NCI-H748 treated with DMSO at 0.1 percent for 48 hours (cell line): Measurements from ENCODE around the gene CDK11A.
"Not testable (repeated sequence)": the region's sequence is repeated elsewhere in the genome, so short reads cannot be mapped to it uniquely, and the experiment has no call there.

Experiments
- DNase-seq: peaks from one replicate; lab custom pipeline; 2025; lab: John Stamatoyannopoulos, UW

CDK11A gene

GRCh38 chr1:1721201-1721600 is 3.0 kb downstream of the CDK11A start:
- no peak for DNase-seq

- not testable (repeated sequence) for DNase-seq
Observed at GRCh38 chr1:1715109-1715883, 8.9 kb downstream of the CDK11A start.

DNA sequence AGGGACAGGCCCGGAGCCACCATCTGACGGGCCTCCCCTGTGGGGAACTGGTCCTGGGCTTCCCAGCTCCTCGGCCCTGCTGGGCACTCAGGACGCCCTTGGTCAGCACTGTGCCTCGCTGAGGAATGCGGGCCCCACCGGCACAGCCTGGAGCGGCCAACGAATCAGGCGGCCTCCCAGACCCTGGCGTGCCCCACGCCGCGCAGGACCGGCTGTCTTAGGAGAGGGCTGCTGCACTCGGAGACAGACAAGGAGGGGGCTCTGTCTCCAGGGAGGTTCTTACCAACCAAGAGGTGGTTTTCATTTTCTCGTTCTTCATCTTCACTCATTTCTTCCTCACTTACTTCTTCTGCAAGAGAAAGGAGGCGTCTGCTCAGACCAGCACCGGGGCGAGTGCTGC is 16.3 kb downstream of the CDK11A start:
- DNase-seq, result not testable (repeated sequence)

GRCh38 chr1:1707241-1707640 is 16.9 kb downstream of the CDK11A start:
- DNase-seq, result not testable (repeated sequence)

- DNase-seq, result not testable (repeated sequence)
Observed at GRCh38 chr1:1705623-1706022, 18.5 kb downstream of the CDK11A start.

DNA sequence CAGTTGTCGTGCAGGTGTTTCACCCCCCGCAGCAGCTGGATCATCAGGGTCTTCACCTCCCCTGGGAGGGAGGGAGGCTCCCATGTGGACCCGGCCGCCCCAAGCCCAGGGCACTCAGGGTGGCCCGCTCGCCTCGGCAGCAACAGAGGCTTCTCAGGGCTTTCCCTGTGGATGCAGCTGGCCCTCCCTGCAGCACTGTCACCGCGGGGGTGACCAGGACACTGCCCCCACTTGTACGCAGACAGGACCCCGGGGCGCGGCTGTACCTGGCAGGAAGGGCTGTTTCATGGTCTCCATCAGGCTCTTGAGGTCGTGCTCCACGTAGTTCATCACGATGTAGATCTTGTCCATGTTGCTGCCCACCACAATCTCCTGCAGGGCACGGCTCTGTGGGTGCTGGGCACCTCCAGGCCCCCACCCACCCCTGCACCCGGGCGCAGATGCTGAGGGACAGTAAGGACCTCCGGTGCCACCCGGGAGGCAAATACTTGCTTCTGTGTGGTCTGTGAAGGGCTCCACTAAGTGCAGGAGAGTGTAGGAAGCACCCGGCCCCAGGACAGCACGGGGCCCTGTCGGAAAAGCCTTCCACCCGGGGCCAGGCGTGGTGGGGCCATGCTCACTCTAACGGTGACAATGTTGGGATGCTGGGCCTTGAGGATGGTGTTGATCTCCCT is 19.7 kb downstream of the CDK11A start:
- DNase-seq, result not testable (repeated sequence)

DNA sequence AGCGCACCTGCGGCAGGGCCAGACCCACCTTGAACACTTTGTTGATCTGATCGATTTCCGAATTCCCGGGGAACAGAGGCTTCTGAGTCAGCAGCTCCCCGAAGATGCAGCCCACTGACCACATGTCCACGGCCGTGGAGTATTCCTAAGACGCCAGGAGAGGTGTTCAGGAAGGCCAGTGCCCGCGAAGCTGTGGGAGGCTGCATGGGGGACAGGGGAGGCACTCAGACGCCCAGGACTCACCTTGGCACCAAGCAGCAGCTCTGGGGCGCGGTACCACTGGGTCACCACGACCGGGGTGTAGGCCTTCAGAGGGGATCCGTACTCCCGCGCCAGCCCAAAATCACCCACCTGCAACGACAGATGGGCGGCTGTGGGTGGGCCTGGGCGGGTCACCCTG is 20.4 kb downstream of the CDK11A start:
- DNase-seq, result no peak

DNA sequence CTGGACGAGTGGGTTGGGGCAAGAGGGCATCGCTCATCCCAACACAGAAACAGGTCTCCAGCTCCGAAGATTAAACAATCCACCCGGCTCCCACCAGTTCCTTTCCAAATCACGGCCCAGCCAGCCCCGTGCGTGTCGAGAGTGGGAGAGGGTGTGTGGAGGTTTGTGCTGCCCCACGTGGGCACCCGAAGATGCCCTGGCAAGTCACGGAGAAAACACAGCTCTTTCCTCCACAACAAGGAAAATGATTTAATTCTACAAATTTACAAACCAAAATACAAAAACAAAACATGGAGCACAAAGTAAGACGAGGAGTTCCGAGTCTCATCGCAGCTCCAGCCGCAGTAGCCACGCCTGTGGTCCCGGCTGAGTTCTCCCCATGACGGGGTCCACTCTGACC is 21.7 kb downstream of the CDK11A start:
- DNase-seq, result not testable (repeated sequence)

GRCh38 chr1:1700557-1700956 is 23.6 kb downstream of the CDK11A start:
- not testable (repeated sequence) for DNase-seq

DNA sequence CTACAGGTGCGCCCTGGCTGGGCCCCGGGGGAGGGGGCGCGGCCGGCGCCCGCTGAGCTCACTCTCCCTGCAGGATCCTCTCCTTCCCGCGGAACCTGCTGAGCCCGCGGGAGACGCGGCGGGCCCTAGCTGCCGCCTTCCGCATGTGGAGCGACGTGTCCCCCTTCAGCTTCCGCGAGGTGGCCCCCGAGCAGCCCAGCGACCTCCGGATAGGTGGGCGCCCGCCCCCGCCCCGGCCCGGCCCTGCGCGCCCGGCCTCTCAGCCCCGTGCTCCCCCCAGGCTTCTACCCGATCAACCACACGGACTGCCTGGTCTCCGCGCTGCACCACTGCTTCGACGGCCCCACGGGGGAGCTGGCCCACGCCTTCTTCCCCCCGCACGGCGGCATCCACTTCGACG is 24.1 kb downstream of the CDK11A start:
- not testable (repeated sequence) for DNase-seq

GRCh38 chr1:1699061-1699460 is 25.1 kb downstream of the CDK11A start:
- DNase-seq, result not testable (repeated sequence)

DNA sequence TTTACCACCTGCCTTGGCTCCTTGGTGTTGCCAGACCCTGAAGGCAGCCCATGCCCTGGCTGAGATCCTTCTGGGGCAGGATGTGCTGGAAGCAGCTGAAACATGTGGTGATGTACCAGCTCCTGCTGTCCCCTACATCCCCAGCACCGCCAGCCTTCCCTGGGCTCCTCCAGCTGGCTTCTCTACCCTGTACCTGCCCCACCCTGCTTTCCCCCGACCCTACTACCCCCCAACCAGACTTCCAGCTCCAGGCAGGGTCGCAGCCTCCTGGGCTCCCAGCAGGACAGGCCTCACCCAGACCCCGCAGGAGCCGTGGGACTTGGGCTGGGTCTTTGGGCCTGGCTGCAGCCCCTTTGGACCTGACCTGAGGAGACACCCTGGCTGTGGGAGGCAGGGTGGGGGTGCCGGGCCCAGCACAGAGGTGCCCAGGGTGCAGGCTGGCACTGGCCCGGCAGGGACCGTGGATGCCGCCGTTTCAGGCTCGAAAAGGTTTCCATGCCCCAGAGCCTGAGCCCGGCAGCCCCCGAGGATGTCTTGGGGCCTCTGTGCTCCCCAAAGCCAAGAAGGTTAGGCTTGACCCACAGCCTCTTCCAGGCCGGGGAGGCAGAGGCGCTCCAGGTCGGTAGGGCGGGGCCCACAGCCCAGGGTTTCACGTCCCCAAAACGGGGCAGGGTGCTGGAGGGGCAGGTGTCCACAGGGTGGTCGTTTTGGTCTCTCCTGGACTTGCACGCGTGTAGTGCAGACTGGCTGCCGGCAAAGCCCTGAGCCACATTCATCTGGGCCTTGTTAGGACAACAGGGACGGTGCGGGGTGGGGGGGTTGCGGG is 26.6 kb downstream of the CDK11A start:
- DNase-seq, result not testable (repeated sequence)

DNA sequence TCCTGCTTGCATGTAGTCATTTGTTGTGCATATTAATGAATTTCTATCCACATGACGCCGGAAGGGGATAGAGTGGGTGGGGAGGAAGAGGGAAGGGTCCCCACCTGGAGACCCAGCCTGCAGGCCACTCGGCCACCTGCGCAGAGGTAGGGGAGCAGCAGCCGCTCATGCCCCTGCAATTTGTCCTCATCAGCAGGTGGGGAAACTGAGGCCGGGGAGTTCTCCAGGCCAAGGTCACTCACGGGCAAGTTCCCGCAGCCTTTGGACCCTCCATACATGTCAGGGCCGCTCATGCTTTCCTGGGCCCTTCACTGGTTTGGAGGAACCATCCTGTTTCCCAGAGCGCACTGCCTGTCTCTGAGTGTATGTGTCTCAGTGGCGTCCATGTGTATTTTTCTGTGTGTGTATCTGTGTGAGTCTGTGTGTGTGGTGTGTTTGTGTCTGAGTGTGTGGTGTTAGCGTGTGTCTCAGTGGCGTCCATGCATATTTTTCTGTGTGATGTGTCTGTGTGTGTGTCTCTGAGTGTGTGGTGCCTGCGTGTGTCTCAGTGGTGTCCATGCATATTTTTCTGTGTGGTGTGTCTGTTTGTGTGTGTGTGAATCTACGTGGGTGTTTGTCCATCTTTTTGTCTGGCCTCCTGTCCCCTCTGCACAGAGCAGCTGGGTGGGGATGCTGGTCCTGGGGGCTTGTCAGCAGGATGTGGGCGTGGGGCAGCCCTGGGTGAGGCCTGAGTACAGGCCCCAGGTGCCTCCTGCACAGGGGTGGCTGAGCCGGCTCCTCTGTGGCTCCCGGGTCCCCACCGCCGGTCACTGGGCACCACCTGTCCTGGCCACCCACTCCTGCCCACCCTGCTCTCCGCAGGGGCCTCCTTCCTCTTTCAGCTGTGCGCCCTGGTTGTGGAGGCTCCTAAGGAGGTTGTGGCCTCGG is 27.5 kb downstream of the CDK11A start:
- DNase-seq, result not testable (repeated sequence)

- DNase-seq, result peak; percentile 37
Observed at GRCh38 chr1:1692714-1693647, 31.2 kb downstream of the CDK11A start, which contains the start of gene SLC35E2B. Gene SLC35E2B, minus strand, starts transcription at chr1:1692795. Its CDS starts 16,096 bp downstream, at chr1:1676699.

- peak; percentile 29 for DNase-seq
Observed at GRCh38 chr1:1692324-1692713, 31.8 kb downstream of the CDK11A start.

- not testable (repeated sequence) for DNase-seq
Observed at GRCh38 chr1:1691443-1691842, 32.7 kb downstream of the CDK11A start.

DNA sequence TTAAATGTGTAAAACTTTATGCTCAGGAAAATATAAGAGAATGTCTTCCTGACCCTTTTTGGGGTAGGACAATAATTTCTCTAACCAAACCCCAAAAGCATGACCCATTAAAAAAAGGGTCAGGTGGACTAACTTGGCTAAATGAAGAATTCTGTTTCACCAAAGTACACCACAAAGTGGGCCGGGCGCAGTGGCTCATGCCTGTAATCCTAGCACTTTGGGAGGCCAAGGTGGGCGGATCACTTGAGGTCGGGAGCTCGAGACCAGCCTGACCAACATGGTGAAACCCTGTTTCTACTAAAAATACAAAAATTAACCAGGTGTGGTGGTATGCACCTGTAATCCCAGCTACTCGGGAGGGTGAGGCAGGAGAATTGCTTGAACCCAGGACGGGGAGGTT is 34.6 kb downstream of the CDK11A start:
- DNase-seq, result not testable (repeated sequence)

DNA sequence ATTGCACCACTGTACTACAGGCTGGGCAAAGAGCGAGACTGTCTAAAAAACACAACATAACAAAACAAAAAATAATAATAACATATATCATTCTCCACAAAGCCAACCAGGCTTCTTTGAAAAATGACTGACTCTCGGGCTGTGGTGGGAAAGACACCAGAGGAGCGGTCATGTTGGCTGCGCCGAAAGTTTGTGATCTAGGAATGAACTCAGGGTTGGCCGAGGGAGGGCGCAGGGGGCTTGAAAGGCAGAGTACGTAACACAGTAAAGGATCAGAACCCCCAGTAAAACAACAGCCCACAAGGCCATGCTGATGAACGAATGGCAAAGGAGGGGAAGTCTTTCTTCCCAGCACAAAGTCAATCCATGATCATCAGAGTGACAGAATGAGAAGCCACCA is 36.3 kb downstream of the CDK11A start:
- no peak for DNase-seq

DNA sequence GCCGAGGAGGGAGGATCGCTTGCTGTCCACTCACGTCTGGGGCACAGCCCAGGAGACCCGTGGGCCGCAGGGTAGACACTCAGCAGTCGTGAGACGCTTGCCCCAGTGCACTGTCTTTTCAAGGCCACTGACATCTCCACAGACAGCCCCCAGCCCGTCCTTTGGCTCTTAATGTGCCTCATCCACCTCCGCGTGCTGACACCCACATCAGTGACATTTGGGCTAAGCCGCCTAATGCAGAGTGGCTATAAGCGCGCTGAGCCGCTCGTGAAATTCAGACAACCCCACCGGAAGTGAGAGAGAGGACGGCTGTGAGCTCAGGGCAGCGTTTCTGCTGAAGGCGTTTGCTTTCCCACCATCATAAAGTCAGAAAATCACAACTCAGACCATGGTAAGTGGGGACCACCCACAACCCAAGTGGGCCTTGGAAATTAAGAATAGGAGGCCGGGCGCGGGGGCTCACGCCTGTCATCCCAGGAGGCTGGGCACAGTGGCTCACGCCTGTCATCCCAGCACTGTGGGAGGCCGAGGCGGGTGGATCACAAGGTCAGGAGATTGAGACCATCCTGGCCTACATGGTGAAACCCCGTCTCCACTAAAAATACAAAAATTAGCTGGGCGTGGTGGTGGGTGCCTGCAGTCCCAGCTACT is 40.0 kb downstream of the CDK11A start:
- no peak for DNase-seq
